Measurements from ENCODE around the gene HPCAL1. TPM values are rescaled to one million over a fixed set of nuclear protein-coding genes. Genes with fewer than 3 reads are reported as not detected.

Gene HPCAL1
- total RNA-seq, 1 experiment from 2014 or later, result 312 TPM

GRCh38 chr2:10332402-10333246 is 29.9 kb downstream of the HPCAL1 start:
- H3K27ac ChIP-seq (ENCODE audit: low read length), result no peak overlapping the region
- ChIA-PET CTCF (interaction anchor here (0.6 kb wide), 1 partner anchor 19 kb away, joined by 3 read pairs; no protein-coding TSS in a partner anchor), POLR2A (ENCODE audit: unreplicated experiment) (no interaction called here)
- TF ChIP-seq EZH2phosphoT487 (IDR thresholded peaks at IDR 0.05; ENCODE audit: borderline replicate concordance, low read length) (no peak), CTCF (conservative IDR thresholded peaks at IDR 0.05; ENCODE audit: low read depth, low read length) (no peak), EZH2 (IDR thresholded peaks at IDR 0.05; ENCODE audit: low read length, unreplicated experiment) (no peak)
- DNase-seq (no peak), ATAC-seq (no peak)
- H3K9me2 ChIP-seq (replicated peaks; ENCODE audit: low read length), result no peaks in the 10 kb centered on the region
- H3K27me3 ChIP-seq (ENCODE audit: low read length), result no peaks in the 10 kb centered on the region
- H3K9ac ChIP-seq (ENCODE audit: low read length), result no peak overlapping the region
- no TSS peak for BruUV-seq (replicated peaks)
- intact Hi-C loops (cut with micrococcal nuclease), result no loop called here
- peaks cover 68% of the 10 kb centered on the region for H4K20me1 ChIP-seq (ENCODE audit: low read length)
- H3K4me1 ChIP-seq (ENCODE audit: insufficient read depth, low read length), result peaks cover 60% of the 10 kb centered on the region
- peaks cover 4% of the 10 kb centered on the region for H3F3A ChIP-seq (ENCODE audit: low read length, unreplicated experiment)
- no peak overlapping the region for H3K4me3 ChIP-seq (ENCODE audit: low read length)
- H3K79me2 ChIP-seq (ENCODE audit: low read length), result peaks cover 100% of the 10 kb centered on the region
- no peak overlapping the region for H2AFZ ChIP-seq (ENCODE audit: low read length)
- no peak overlapping the region for H3K4me2 ChIP-seq (ENCODE audit: low read length)
- peaks cover 45% of the 10 kb centered on the region for H3K36me3 ChIP-seq (ENCODE audit: low read depth, low read length)
- H3K9me3 ChIP-seq (ENCODE audit: low read length), result 0 out of 2 replicates have a peak, but pooled peaks cover 7% of the 10 kb centered on the region

- POLR2A ChIA-PET (ENCODE audit: unreplicated experiment), result no interaction called here
- Histone ChIP-seq H4K20me1 (ENCODE audit: low read length) (peaks cover 68% of the 10 kb centered on the region), H3K27ac (ENCODE audit: low read length) (no peak overlapping the region), H3K4me3 (ENCODE audit: low read length) (no peak overlapping the region), H3F3A (ENCODE audit: low read length, unreplicated experiment) (peaks cover 4% of the 10 kb centered on the region), H3K79me2 (ENCODE audit: low read length) (peaks cover 100% of the 10 kb centered on the region), H3K27me3 (ENCODE audit: low read length) (no peaks in the 10 kb centered on the region), H3K4me1 (ENCODE audit: insufficient read depth, low read length) (peaks cover 54% of the 10 kb centered on the region), H3K36me3 (ENCODE audit: low read depth, low read length) (peaks cover 51% of the 10 kb centered on the region), H3K9me3 (ENCODE audit: low read length) (0 out of 2 replicates have a peak, but pooled peaks cover 7% of the 10 kb centered on the region), H3K9me2 (replicated peaks; ENCODE audit: low read length) (no peaks in the 10 kb centered on the region), H2AFZ (ENCODE audit: low read length) (no peak overlapping the region), H3K4me2 (ENCODE audit: low read length) (no peak overlapping the region), H3K9ac (ENCODE audit: low read length) (no peak overlapping the region)
- intact Hi-C loops (cut with micrococcal nuclease), result no loop called here
- ATAC-seq (no peak), DNase-seq (no peak)
- TF ChIP-seq EZH2phosphoT487 (IDR thresholded peaks at IDR 0.05; ENCODE audit: borderline replicate concordance, low read length) (no peak), EZH2 (IDR thresholded peaks at IDR 0.05; ENCODE audit: low read length, unreplicated experiment) (no peak), CTCF (conservative IDR thresholded peaks at IDR 0.05; ENCODE audit: low read depth, low read length) (no peak)
- no TSS peak for BruUV-seq (replicated peaks)
- CTCF ChIA-PET, result interaction anchor here (0.6 kb wide), 2 partner anchors 18 to 47 kb away, joined by 3 read pairs; no protein-coding TSS in a partner anchor
These were observed 30.5 kb downstream of the HPCAL1 start for GRCh38 chr2:10333247-10333613.

GRCh38 chr2:10333966-10334365 is 31.3 kb downstream of the HPCAL1 start:
- no peak overlapping the region for H3K4me3 ChIP-seq (ENCODE audit: low read length)
- H4K20me1 ChIP-seq (ENCODE audit: low read length), result peaks cover 69% of the 10 kb centered on the region
- ChIA-PET CTCF (interaction anchor here (0.6 kb wide), 1 partner anchor 48 kb away, joined by 3 read pairs; no protein-coding TSS in a partner anchor), POLR2A (ENCODE audit: unreplicated experiment) (no interaction called here)
- H3K27me3 ChIP-seq (ENCODE audit: low read length), result no peaks in the 10 kb centered on the region
- H3K36me3 ChIP-seq (ENCODE audit: low read depth, low read length), result peaks cover 58% of the 10 kb centered on the region
- TF ChIP-seq EZH2phosphoT487 (IDR thresholded peaks at IDR 0.05; ENCODE audit: borderline replicate concordance, low read length) (no peak), EZH2 (IDR thresholded peaks at IDR 0.05; ENCODE audit: low read length, unreplicated experiment) (no peak), CTCF (conservative IDR thresholded peaks at IDR 0.05; ENCODE audit: low read depth, low read length) (no peak)
- intact Hi-C loops (cut with micrococcal nuclease), result no loop called here
- no peaks in the 10 kb centered on the region for H3K9me2 ChIP-seq (replicated peaks; ENCODE audit: low read length)
- H3F3A ChIP-seq (ENCODE audit: low read length, unreplicated experiment), result peaks cover 4% of the 10 kb centered on the region
- BruUV-seq (replicated peaks), result no TSS peak
- H3K79me2 ChIP-seq (ENCODE audit: low read length), result peaks cover 100% of the 10 kb centered on the region
- H3K4me1 ChIP-seq (ENCODE audit: insufficient read depth, low read length), result peaks cover 50% of the 10 kb centered on the region
- H3K9ac ChIP-seq (ENCODE audit: low read length), result no peak overlapping the region
- DNase-seq (no peak), ATAC-seq (no peak)
- 0 out of 2 replicates have a peak, but pooled peaks cover 7% of the 10 kb centered on the region for H3K9me3 ChIP-seq (ENCODE audit: low read length)
- no peak overlapping the region for H3K4me2 ChIP-seq (ENCODE audit: low read length)
- H3K27ac ChIP-seq (ENCODE audit: low read length), result no peak overlapping the region
- no peak overlapping the region for H2AFZ ChIP-seq (ENCODE audit: low read length)
